Tongue (tissue), 2 donors: Measurements from ENCODE around the gene TBC1D20. TPM values are rescaled to one million over a fixed set of nuclear protein-coding genes. Genes with fewer than 3 reads are reported as not detected.
A peak's percentile ranks its signal among the peaks of the same experiment; 100 is the strongest.

Source experiments
- DNase-seq: peaks from one replicate; pipeline ENCODE4 v3.0.0-alpha.2; 2015
- total RNA-seq: library from RNA; depleted of rRNA; stranded (reverse); fragments of >200 nt; gene quantifications from one replicate; pipeline ENCODE4 v1.2.3, GENCODE V29; 2014

The TBC1D20 gene
- total RNA-seq, 1 donor from 2014 or later = 30.5 TPM

GRCh38 chr20:437787-438486 lies 24.4 kb downstream of the TBC1D20 start:
- DNase-seq = peak; percentile 29

- DNase-seq = no peak
These were observed 25.9 kb downstream of the TBC1D20 start for GRCh38 chr20:436476-436875.

- DNase-seq = no peak
These were observed 26.8 kb downstream of the TBC1D20 start for GRCh38 chr20:435558-435957.

- no peak for DNase-seq
These were observed 27.5 kb downstream of the TBC1D20 start for GRCh38 chr20:434661-435419.

- DNase-seq = no peak
These were observed 28.1 kb downstream of the TBC1D20 start for GRCh38 chr20:434221-434620.

- DNase-seq = no peak
These were observed 28.9 kb downstream of the TBC1D20 start for GRCh38 chr20:433300-433975.

- no peak for DNase-seq
These were observed 29.5 kb downstream of the TBC1D20 start for GRCh38 chr20:432677-433299.

- DNase-seq = no peak
These were observed 30.1 kb downstream of the TBC1D20 start for GRCh38 chr20:432208-432607.

- DNase-seq = peak; percentile 82
These were observed 31.1 kb downstream of the TBC1D20 start for GRCh38 chr20:431012-431904.

- no peak for DNase-seq
These were observed 32.0 kb downstream of the TBC1D20 start for GRCh38 chr20:430091-430999.

GRCh38 chr20:428658-429200 lies 33.6 kb downstream of the TBC1D20 start:
- DNase-seq = no peak

- DNase-seq = no peak
These were observed 34.3 kb downstream of the TBC1D20 start for GRCh38 chr20:427849-428657.

GRCh38 chr20:427401-427800 lies 34.9 kb downstream of the TBC1D20 start:
- no peak for DNase-seq

- DNase-seq = no peak
These were observed 35.8 kb downstream of the TBC1D20 start for GRCh38 chr20:426566-426965.

- DNase-seq = no peak
These were observed 40.6 kb downstream of the TBC1D20 start for GRCh38 chr20:421685-422250.

- no peak for DNase-seq
These were observed 41.4 kb downstream of the TBC1D20 start for GRCh38 chr20:420721-421574.

GRCh38 chr20:420166-420620 lies 42.1 kb downstream of the TBC1D20 start:
- no peak for DNase-seq
